Cardiac fibroblast (primary cell): ENCODE measurements around the gene NRSN1.

Source experiments
- DNase-seq, 2 donors: peaks; one replicate each; pipeline versions ENCODE4 v3.0.0 to v3.0.0-alpha.2; 2010; ENCODE audit warnings: low read depth in 2 of 2
- H3K4me3 ChIP-seq, 2 donors: replicated peaks in 1 of 2; 1 replicate in 1 of 2; 2 replicates in 1 of 2; pipeline ENCODE4 v1.5.1; 2011; ENCODE audit warnings: low read depth in 2 of 2, low read length in 2 of 2, mild to moderate bottlenecking in 2 of 2, moderate library complexity in 1 of 2
- CTCF ChIP-seq: IDR thresholded peaks from one replicate; pipeline ENCODE4 v1.5.1; 2011; ENCODE audit warnings: low read depth, mild to moderate bottlenecking, low read length, inconsistent platforms

Gene NRSN1

GRCh38 chr6:24110417-24110816 lies 15.6 kb upstream of the NRSN1 start:
- H3K4me3 ChIP-seq = no peak overlapping the region
- no peak for DNase-seq
- no peak for TF ChIP-seq CTCF

GRCh38 chr6:24113891-24114290 lies 12.1 kb upstream of the NRSN1 start:
- TF ChIP-seq CTCF = no peak
- no peak overlapping the region for H3K4me3 ChIP-seq
- no peak for DNase-seq

- TF ChIP-seq CTCF = no peak
- DNase-seq = no peak
- H3K4me3 ChIP-seq = no peak overlapping the region
Observed at GRCh38 chr6:24117021-24117420, 9.0 kb upstream of the NRSN1 start.

- no peak for DNase-seq
- TF ChIP-seq CTCF = no peak
- no peak overlapping the region for H3K4me3 ChIP-seq
Observed at GRCh38 chr6:24122139-24122538, 3.9 kb upstream of the NRSN1 start.

- DNase-seq = peak; percentile 53 to 57
- no peak overlapping the region for H3K4me3 ChIP-seq
- no peak for TF ChIP-seq CTCF
Observed at GRCh38 chr6:24126586-24127192, 674 bp downstream of the NRSN1 start.

- TF ChIP-seq CTCF = no peak
- no peak for DNase-seq
- no peak overlapping the region for H3K4me3 ChIP-seq
Observed at GRCh38 chr6:24127316-24127715, 1.3 kb downstream of the NRSN1 start.

GRCh38 chr6:24131751-24132150 lies 5.7 kb downstream of the NRSN1 start:
- TF ChIP-seq CTCF = no peak
- DNase-seq = no peak
- H3K4me3 ChIP-seq = no peak overlapping the region
